ENCODE results near the gene TMEM254. TPM values are rescaled to one million over a fixed set of nuclear protein-coding genes. Genes with fewer than 3 reads are reported as not detected.
"Not testable (repeated sequence)": the region's sequence is repeated elsewhere in the genome, so short reads cannot be mapped to it uniquely, and the experiment has no call there.

TMEM254 gene, protein sequence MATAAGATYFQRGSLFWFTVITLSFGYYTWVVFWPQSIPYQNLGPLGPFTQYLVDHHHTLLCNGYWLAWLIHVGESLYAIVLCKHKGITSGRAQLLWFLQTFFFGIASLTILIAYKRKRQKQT
- 14.1 and 36.9 TPM in 2 replicates for total RNA-seq (2014; rRNA removed; shearing (Covaris generic); ENCODE audit: low replicate concordance)

DNA sequence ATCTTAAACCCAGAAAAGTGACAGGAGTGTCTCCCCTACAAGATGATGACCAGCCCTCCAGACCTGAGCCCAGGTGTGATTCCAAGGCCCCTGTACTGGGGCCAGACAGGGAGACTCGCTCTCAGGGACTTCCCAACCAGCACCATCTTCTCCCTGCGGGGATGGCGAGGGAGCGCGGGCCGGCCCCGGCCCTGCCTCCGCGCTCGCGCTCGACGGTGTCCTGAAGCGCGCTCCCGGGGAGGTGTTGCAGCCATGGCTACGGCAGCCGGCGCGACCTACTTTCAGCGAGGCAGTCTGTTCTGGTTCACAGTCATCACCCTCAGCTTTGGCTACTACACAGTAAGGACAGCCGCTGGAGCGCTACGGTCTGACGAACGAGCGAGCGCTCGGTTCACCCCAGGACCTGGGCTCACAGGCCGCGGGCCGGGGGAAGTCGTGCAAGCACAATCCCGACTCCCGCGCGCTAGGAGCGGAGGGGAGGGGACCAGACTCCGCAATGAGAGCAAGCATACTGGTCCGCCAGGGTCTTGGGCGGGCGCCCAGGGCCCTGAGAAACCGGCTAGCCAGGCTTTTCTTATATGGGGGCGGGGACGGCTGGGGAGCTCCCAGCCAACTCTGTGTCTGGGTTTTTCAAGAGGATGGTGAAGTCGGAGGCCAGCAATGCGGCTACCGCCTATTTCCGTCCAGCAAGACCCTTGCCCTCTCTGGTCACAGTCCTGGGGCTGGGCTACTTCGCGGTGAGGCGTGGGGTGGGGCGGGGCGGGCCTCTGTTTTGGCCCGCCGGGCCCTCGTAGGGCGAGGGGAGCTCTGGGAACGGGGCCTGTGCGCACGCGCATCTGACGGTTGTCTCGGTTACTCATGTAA is at the start of gene TMEM254:
Gene TMEM254, plus strand, starts transcription at position 218 of the 864 bp plus-strand sequence. Its CDS starts 35 bp downstream, at position 253.
- no peaks in the 10 kb centered on the region for H3K27me3 ChIP-seq (ENCODE audit: low read length)

DNA sequence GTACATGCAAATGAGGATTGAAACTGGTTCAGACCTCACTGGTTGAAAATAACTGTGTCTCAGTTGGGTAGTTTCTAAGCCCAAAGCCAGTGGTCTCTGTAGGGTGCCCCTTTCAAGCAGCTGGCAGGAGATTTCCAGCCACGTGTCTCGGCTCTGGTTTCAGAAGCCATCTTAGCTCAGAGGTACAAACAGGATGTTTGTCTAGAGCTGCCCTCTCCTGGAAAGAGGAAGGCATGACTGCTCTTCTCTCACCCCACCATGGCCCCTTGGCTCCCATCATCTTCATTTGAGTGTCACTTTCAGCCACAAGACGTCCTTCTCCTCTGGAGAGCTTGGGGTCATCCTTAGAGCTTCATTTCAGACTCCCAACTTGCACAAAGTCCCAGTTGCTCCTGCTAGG is 49.3 kb upstream of the TMEM254 start:
- H3K79me2 ChIP-seq (ENCODE audit: low read length); H3K9ac ChIP-seq (ENCODE audit: low read length); H3K27ac ChIP-seq (ENCODE audit: low read length); H3K4me3 ChIP-seq (ENCODE audit: low read length); H4K20me1 ChIP-seq (ENCODE audit: insufficient read depth, low read depth, low read length); H3K27me3 ChIP-seq (ENCODE audit: low read length); H3K4me1 ChIP-seq (ENCODE audit: low read length); H3K4me2 ChIP-seq (ENCODE audit: low read depth, low read length, poor library complexity, severe bottlenecking); H3K36me3 ChIP-seq (ENCODE audit: insufficient read depth, low read length); H3K9me3 ChIP-seq (ENCODE audit: low read length); H3K9me2 ChIP-seq (replicated peaks; ENCODE audit: insufficient read depth, low read length): not testable (repeated sequence)
- peak; percentile 77 for DNase-seq
- peak overlapping the region; percentile 74; the same call in 1 of the 2 replicates for H2AFZ ChIP-seq (ENCODE audit: low read length)

More for the DNA sequence above, at the start of gene TMEM254:
- H3K9me3 ChIP-seq (ENCODE audit: low read length): no peaks in the 10 kb centered on the region
- H2AFZ ChIP-seq (ENCODE audit: low read length): peak within 1 kb of the TSS; percentile 97
- no peaks in the 10 kb centered on the region for H3K36me3 ChIP-seq (ENCODE audit: insufficient read depth, low read length)
- peaks cover 15% of the 10 kb centered on the region for H3K4me1 ChIP-seq (ENCODE audit: low read length)
- H3K4me3 ChIP-seq (ENCODE audit: low read length): peak within 1 kb of the TSS; percentile 98
- H3K4me2 ChIP-seq (ENCODE audit: low read depth, low read length, poor library complexity, severe bottlenecking): peak within 1 kb of the TSS; percentile 98
- DNase-seq: peak; percentile 97
- no peaks in the 10 kb centered on the region for H4K20me1 ChIP-seq (ENCODE audit: insufficient read depth, low read depth, low read length)
- H3K9ac ChIP-seq (ENCODE audit: low read length): peak within 1 kb of the TSS; percentile 96
- peaks cover 13% of the 10 kb centered on the region for H3K79me2 ChIP-seq (ENCODE audit: low read length)
- H3K9me2 ChIP-seq (replicated peaks; ENCODE audit: insufficient read depth, low read length): no peaks in the 10 kb centered on the region
- H3K27ac ChIP-seq (ENCODE audit: low read length): peak within 1 kb of the TSS; percentile 77

DNA sequence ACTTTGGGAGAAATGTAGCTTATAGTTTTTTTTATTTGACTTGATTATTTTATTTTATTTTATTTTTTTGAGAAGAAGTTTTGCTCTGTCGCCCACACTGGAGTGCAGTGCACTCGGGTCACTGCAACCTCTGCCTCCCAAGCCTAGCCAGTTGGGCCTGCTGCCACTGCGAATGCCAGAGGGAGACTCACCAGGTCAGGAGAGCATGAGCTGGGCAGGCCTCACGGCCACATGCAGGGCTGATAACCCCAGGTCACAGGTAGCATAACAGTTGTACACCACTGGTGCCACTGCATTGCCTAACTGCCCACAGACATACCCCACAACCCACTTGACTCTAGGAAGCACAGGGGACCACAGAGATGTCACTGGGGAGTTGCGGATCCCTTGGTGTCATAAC is 48.6 kb upstream of the TMEM254 start:
- H3K9me3 ChIP-seq (ENCODE audit: low read length); H3K4me2 ChIP-seq (ENCODE audit: low read depth, low read length, poor library complexity, severe bottlenecking); H2AFZ ChIP-seq (ENCODE audit: low read length); H3K27ac ChIP-seq (ENCODE audit: low read length); DNase-seq; H3K4me3 ChIP-seq (ENCODE audit: low read length); H3K9me2 ChIP-seq (replicated peaks; ENCODE audit: insufficient read depth, low read length); H3K9ac ChIP-seq (ENCODE audit: low read length); H3K4me1 ChIP-seq (ENCODE audit: low read length); H4K20me1 ChIP-seq (ENCODE audit: insufficient read depth, low read depth, low read length); H3K27me3 ChIP-seq (ENCODE audit: low read length); H3K79me2 ChIP-seq (ENCODE audit: low read length); H3K36me3 ChIP-seq (ENCODE audit: insufficient read depth, low read length): not testable (repeated sequence)

DNA sequence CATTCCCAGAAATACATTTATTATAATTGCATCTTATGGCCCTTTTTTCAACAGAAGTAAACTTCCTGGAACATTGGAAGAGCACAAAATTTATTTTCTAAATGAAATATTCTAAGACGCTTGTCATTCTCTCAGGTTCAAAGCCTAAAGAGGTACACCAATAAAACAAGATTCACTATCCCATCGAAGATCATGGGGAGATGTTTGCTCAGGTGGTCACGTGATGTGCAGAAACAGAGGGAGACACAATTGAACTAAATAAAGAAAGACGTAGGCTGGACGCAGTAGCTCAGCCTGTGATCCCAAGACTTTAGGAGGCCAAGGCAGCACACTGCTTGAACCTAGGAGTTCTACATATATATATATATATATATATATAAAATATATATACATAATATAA is 46.0 kb upstream of the TMEM254 start:
- Histone ChIP-seq H3K36me3 (ENCODE audit: insufficient read depth, low read length) (no peaks in the 10 kb centered on the region), H3K27me3 (ENCODE audit: low read length) (no peaks in the 10 kb centered on the region), H3K9me3 (ENCODE audit: low read length) (no peaks in the 10 kb centered on the region), H4K20me1 (ENCODE audit: insufficient read depth, low read depth, low read length) (no peaks in the 10 kb centered on the region), H3K4me3 (ENCODE audit: low read length) (no peak overlapping the region), H2AFZ (ENCODE audit: low read length) (no peak overlapping the region), H3K4me1 (ENCODE audit: low read length) (no peaks in the 10 kb centered on the region), H3K9me2 (replicated peaks; ENCODE audit: insufficient read depth, low read length) (no peaks in the 10 kb centered on the region), H3K4me2 (ENCODE audit: low read depth, low read length, poor library complexity, severe bottlenecking) (no peak overlapping the region), H3K9ac (ENCODE audit: low read length) (no peak overlapping the region), H3K27ac (ENCODE audit: low read length) (no peak overlapping the region), H3K79me2 (ENCODE audit: low read length) (no peaks in the 10 kb centered on the region)
- no peak for DNase-seq

DNA sequence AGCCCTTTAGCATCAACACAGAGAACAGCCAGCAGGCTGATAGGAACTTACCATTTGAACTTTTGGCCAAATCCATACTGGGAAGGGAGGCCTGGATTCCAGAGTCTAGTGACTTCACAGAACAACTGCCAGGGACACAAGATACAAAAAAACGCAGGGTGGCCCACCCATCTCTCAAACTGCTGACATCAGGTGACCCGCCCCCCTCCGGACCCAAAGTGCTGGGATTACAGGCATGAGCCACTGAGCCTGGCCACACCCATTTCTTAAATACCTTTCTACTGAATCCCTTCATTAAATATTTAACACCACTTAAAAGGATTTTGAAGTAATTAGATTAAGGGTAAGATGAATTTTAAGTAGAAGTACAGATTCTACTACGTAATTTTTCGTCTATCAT is 43.7 kb upstream of the TMEM254 start:
- not testable (repeated sequence) for H3K36me3 ChIP-seq (ENCODE audit: insufficient read depth, low read length); H3K79me2 ChIP-seq (ENCODE audit: low read length); DNase-seq; H3K4me2 ChIP-seq (ENCODE audit: low read depth, low read length, poor library complexity, severe bottlenecking); H3K4me1 ChIP-seq (ENCODE audit: low read length); H2AFZ ChIP-seq (ENCODE audit: low read length); H3K9ac ChIP-seq (ENCODE audit: low read length); H3K4me3 ChIP-seq (ENCODE audit: low read length); H4K20me1 ChIP-seq (ENCODE audit: insufficient read depth, low read depth, low read length); H3K9me3 ChIP-seq (ENCODE audit: low read length); H3K27ac ChIP-seq (ENCODE audit: low read length); H3K9me2 ChIP-seq (replicated peaks; ENCODE audit: insufficient read depth, low read length); H3K27me3 ChIP-seq (ENCODE audit: low read length)

DNA sequence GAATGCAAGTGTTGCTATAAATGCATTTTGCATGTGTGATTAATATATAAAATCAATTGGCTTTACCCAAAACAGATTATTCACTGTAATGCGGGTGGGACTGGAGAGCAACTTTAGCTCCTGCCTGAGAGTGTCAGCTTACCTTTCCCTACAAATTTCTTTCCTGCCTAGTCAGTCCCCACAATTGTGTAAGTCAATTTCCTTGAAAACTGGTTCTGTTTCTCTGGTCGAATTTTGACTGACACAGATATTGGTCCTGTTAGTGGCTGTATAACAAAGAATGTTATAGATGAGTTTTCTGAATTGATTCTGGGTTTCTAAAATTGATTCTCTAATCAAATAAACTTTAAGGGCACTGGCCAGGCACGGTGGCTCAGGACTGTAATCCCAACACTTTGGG is 43.0 kb upstream of the TMEM254 start:
- not testable (repeated sequence) for H3K4me1 ChIP-seq (ENCODE audit: low read length); H2AFZ ChIP-seq (ENCODE audit: low read length); H3K27ac ChIP-seq (ENCODE audit: low read length); H3K9me2 ChIP-seq (replicated peaks; ENCODE audit: insufficient read depth, low read length); H3K36me3 ChIP-seq (ENCODE audit: insufficient read depth, low read length); H3K79me2 ChIP-seq (ENCODE audit: low read length); DNase-seq; H3K4me2 ChIP-seq (ENCODE audit: low read depth, low read length, poor library complexity, severe bottlenecking); H3K4me3 ChIP-seq (ENCODE audit: low read length); H3K9ac ChIP-seq (ENCODE audit: low read length); H3K9me3 ChIP-seq (ENCODE audit: low read length); H4K20me1 ChIP-seq (ENCODE audit: insufficient read depth, low read depth, low read length); H3K27me3 ChIP-seq (ENCODE audit: low read length)

DNA sequence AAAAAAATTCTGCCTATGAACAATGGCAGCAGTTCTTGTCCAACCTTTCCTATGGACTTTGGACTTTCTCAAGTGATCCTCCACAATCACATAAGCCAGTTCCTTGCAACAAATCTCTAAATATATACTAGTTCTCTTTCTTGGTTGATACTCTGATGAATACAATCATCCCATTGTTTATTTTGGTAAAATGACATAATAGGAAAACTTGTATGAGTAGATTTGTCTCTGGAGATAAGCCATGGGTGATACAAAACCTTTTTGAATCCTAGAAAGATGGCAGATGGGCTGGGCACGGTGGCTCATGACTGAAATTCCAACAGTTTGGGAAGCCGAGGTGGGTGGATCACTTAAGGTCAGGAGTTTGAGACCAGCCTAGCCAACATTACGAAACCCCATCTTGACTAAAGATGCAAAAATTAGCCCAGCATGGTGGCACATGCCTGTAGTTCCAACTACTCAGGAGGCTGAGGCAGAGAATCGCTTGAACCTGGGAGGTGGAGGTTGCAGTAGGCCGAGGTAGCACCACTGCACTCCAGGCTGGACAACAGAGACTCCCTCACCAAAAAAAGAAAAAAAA is 41.5 kb upstream of the TMEM254 start:
- H3K27ac ChIP-seq (ENCODE audit: low read length); H3K9me3 ChIP-seq (ENCODE audit: low read length); H3K36me3 ChIP-seq (ENCODE audit: insufficient read depth, low read length); H2AFZ ChIP-seq (ENCODE audit: low read length); H3K4me1 ChIP-seq (ENCODE audit: low read length); H3K9me2 ChIP-seq (replicated peaks; ENCODE audit: insufficient read depth, low read length); H4K20me1 ChIP-seq (ENCODE audit: insufficient read depth, low read depth, low read length); H3K4me3 ChIP-seq (ENCODE audit: low read length); H3K9ac ChIP-seq (ENCODE audit: low read length); H3K79me2 ChIP-seq (ENCODE audit: low read length); DNase-seq; H3K4me2 ChIP-seq (ENCODE audit: low read depth, low read length, poor library complexity, severe bottlenecking); H3K27me3 ChIP-seq (ENCODE audit: low read length): not testable (repeated sequence)

DNA sequence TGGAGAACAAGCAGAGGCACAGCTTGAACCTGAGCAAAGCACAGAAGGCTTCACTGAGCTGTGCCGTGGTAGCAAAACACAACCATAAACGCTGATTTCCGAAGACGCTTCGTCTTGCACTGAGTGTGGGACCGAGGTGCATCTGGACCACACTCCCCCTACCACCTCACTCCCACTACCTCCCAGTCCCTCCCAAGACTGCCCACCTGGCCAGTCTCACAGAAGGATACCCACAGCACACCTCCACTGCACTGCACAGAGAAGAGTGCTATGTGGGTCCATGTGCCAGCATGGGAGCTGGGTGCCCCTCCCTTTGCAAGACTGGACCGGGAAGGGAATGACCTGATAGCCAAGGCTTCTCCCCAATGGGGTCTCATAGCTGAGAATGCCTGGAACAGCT is 40.2 kb upstream of the TMEM254 start:
- H3K4me3 ChIP-seq (ENCODE audit: low read length); H3K36me3 ChIP-seq (ENCODE audit: insufficient read depth, low read length); H3K9me3 ChIP-seq (ENCODE audit: low read length); H2AFZ ChIP-seq (ENCODE audit: low read length); H3K27ac ChIP-seq (ENCODE audit: low read length); H3K79me2 ChIP-seq (ENCODE audit: low read length); H4K20me1 ChIP-seq (ENCODE audit: insufficient read depth, low read depth, low read length); H3K4me1 ChIP-seq (ENCODE audit: low read length); H3K9me2 ChIP-seq (replicated peaks; ENCODE audit: insufficient read depth, low read length); H3K27me3 ChIP-seq (ENCODE audit: low read length); DNase-seq; H3K4me2 ChIP-seq (ENCODE audit: low read depth, low read length, poor library complexity, severe bottlenecking); H3K9ac ChIP-seq (ENCODE audit: low read length): not testable (repeated sequence)

Data from Karpas-422 (cell line).